Middle frontal gyrus (tissue), 1 donor: Measurements from ENCODE around the gene CYP4B1.

Experiments
- DNase-seq: peaks from one replicate; pipeline ENCODE4 v3.0.0-alpha.2; 2015; ENCODE audit warnings: low spot score; ENCODE audit errors: extremely low spot score

CYP4B1 gene

GRCh38 chr1:46793126-46793525 is 5.7 kb upstream of the CYP4B1 start:
- no peak for DNase-seq

DNA sequence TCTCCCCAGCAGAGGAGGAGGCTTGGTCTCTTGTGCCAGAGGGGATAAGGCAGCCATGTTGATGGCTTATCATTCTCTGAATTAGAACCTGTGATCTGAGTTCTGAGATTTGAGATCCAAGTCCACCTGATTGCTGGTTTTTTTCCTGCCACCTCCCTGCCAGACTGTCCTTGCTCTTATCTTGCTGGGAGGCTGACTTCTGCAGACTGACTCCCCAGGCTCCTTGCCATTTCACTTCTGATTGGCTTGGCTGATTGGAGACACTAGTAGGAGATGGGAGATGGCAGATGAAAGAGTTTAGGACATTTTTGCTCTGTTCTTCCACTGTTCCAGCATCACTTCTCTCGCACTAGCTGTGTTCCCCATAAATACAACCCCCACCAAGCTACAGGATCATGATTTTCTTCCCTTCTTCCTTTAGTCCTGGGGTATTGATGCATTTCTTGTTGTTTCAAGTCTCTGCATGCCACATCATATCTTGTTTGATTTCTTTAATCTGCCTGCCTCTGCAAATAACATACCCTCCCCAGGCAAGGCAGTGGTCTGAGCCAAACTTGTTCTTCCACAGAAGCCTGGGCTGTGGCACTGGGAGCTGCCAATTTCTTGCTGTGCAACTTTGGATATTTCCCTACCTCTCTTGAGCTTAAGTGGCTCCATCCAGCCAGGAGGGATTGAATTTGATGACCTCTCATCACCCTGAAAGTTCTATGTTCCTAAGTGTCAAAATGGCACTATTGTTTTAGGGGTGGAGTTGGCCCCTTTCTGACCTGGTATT is 963 bp upstream of the CYP4B1 start:
- DNase-seq: no peak

- no peak for DNase-seq
Observed at GRCh38 chr1:46800742-46801141, 1.9 kb downstream of the CYP4B1 start.

DNA sequence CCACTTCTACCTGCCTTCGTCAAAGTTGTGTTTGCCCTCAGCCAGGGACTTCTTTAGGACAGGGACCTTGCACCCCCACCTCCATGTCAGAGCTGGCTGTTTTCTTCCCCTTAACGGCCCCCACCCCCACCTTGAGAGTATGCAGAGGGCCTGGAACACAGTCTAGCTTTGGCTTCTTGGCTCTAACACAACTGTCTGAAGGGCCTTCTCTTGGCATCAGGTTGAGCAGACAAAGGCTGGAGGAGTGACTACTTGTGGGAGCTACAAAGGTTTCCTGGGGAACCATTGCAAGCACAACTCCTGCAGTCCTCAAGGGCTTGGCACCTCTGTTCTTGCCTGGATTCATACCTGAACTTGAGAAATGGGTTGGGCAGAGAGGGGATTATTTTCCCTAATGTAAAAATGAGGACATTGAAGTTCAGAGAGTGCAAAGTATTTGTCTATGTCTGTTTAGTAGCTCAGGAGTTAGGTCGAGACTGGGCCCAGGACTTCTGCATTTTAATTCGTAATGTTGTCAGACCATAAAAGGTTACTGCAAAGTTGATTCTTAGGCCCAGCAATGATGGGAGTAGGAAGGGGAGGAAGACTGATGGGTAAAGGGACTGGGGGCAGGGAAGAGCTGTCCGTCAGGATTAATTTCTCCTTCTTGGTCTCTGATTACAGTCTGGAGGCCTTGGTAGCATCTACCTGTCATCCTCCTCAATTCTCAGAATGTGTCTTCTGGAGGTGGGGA is 2.6 kb downstream of the CYP4B1 start:
- no peak for DNase-seq

- DNase-seq: no peak
Observed at GRCh38 chr1:46802081-46802480, 3.2 kb downstream of the CYP4B1 start.

DNA sequence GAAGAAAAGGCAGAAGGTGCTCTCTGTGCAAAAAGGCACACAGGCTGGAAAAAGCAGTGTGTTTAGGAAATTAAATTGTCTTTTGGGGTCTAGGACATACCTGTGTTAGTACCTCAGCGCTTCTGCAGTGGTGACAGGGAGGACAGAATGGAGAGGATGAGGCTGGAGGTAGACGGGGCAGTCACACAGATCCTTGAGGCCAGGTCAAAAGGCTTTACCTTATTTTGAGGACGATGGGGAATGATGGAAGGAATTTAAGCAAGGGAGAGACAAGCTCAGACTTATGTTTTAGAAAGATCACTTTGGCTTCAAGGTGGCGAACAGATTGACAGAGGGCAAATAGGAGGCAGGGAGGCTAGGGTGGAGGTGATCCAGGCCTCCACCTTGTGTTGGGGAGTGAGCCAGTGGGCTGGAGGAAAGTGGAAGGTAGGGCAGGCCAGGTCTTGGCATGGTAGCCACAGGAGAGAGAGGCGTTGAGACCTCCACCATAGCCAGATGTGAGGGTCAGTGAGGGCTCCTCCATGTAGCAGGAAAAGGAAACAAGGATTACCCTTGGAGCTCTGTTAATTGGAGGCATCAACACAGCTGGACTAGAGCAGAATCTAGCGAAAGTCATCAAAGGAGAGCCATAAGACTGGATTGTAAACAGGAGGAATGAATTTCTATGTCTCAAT is 4.2 kb downstream of the CYP4B1 start:
- DNase-seq: no peak

- no peak for DNase-seq
Observed at GRCh38 chr1:46804027-46804889, 5.4 kb downstream of the CYP4B1 start.

GRCh38 chr1:46804926-46805325 is 6.1 kb downstream of the CYP4B1 start:
- no peak for DNase-seq

GRCh38 chr1:46805755-46806154 is 6.9 kb downstream of the CYP4B1 start:
- no peak for DNase-seq

GRCh38 chr1:46806196-46807020 is 7.6 kb downstream of the CYP4B1 start:
- DNase-seq: no peak

GRCh38 chr1:46807046-46807972 is 8.5 kb downstream of the CYP4B1 start:
- no peak for DNase-seq

- DNase-seq: no peak
Observed at GRCh38 chr1:46809071-46809470, 10.2 kb downstream of the CYP4B1 start.

DNA sequence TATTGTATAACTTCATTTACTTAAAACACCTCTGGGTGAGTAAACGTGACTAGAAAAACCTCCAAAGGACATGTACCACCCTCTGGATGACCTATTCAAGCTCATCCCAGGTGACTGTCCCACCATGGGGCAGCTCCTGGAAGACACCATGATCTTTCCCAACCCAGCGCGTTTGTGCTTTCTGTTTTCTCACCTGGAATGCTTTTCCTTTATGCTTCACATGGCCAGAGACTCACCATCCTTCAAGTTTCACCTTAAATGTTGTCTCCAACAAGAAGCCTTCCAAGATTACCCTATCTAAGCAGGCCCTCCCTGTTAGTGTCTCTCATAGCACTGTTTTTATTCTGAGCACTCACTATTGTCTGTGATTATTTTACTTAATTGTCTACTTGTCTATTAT is 11.1 kb downstream of the CYP4B1 start:
- no peak for DNase-seq

GRCh38 chr1:46810596-46810995 is 11.8 kb downstream of the CYP4B1 start:
- no peak for DNase-seq

GRCh38 chr1:46811053-46811452 is 12.2 kb downstream of the CYP4B1 start:
- DNase-seq: no peak

DNA sequence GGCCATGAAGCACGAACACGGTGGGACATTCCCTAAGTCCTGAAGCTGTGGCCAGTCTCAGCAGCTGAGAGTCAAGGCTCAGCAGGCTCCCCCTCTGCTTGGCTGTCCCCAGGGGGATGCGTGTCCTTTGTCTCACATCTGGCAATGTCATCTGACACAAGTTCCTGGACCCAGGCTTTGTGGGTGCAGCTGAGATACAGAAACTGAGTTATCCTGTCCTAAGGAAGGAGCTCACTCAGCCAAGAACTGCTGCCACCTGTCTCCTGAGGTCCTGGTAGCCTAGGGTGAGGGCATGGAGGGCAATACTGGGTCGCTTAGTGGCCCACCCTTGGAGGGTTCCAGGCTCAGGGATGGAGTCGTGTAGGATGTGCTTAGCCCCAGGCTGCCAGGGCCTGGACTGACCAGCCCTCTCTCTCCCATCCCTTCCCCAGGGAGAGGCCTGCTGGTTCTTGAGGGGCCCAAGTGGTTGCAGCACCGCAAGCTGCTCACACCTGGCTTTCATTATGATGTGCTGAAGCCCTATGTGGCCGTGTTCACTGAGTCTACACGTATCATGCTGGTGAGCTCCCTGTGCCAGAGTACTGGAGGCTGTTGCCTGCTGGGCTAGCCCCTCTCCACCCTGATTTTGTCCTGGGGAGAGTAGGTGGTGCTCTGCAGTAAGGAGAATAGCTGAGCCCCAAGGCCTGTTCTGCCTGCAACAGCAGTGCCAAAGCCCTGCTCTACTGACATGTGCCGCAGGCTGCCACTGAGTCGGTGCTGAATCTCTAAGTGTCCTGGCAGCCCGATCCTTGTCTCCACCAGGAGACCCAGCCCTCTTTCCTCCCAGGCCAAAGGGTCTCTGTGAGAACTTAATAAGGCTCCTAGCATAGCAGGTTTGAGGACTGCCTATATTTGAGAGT is 13.5 kb downstream of the CYP4B1 start:
- no peak for DNase-seq

- DNase-seq: no peak
Observed at GRCh38 chr1:46812996-46813857, 14.4 kb downstream of the CYP4B1 start.
